SK-N-SH (cell line): ENCODE data around the gene MACROD2. TPM values are rescaled to one million over a fixed set of nuclear protein-coding genes. Genes with fewer than 3 reads are reported as not detected.

Experiments used
- CTCF ChIA-PET: fragments of 300-600, 350-600 bp; formaldehyde crosslinking; extraction: SDS; loops from one replicate; lab custom pipeline; 2021; lab: Yijun Ruan, JAX
- POLR2A ChIA-PET: fragments of 350-600 bp; sonication (Branson Sonifier 250); formaldehyde crosslinking; extraction: SDS; loops from one replicate; lab custom pipeline; 2020; ENCODE audit warnings: antibody characterized with exemption, inconsistent platforms; lab: Yijun Ruan, JAX
- DNase-seq: peaks from one replicate; pipeline ENCODE4 v3.0.0; 2012
- H2AFZ ChIP-seq: fragments of 200-600 bp; sonication (generic); 2 replicates; pipeline ENCODE4 v1.8.1; 2016; ENCODE audit warnings: antibody characterized with exemption, mild to moderate bottlenecking, low read depth
- H3F3A ChIP-seq: fragments of 200-600 bp; sonication (generic); replicated peaks from 2 replicates; pipeline ENCODE3; 2016; ENCODE audit warnings: antibody characterized with exemption, mild to moderate bottlenecking; ENCODE audit not compliant: insufficient read depth
- H3K27ac ChIP-seq, 2 experiments: fragments of 200-500 bp in 1 of 2; fragments of 200-600 bp in 1 of 2; sonication (Bioruptor generic) in 1 of 2; sonication (generic), shearing (Covaris generic) in 1 of 2; 2 replicates each; pipeline versions ENCODE4 v1.5.1 to v1.6.1; 2014 to 2016; ENCODE audit warnings: low read depth in 2 of 2, inconsistent platforms in 1 of 2, low read length in 1 of 2, mild to moderate bottlenecking in 1 of 2, mixed read lengths in 1 of 2
- H3K27me3 ChIP-seq: fragments of 200-600 bp; sonication (generic), shearing (Covaris generic); 2 replicates; pipeline ENCODE4 v1.6.1; 2016; ENCODE audit warnings: mixed run types; ENCODE audit not compliant: insufficient read depth
- H3K36me3 ChIP-seq, 2 experiments: fragments of 200-500 bp in 1 of 2; fragments of 200-600 bp in 1 of 2; sonication (Bioruptor generic) in 1 of 2; sonication (generic) in 1 of 2; replicated peaks in 1 of 2; 2 replicates each; pipeline versions ENCODE3 to v1.5.1; 2014 to 2016; ENCODE audit warnings: low read length in 1 of 2, mild to moderate bottlenecking in 1 of 2; ENCODE audit not compliant: insufficient read depth in 2 of 2, control insufficient read depth in 1 of 2
- H3K4me1 ChIP-seq, 2 experiments: fragments of 200-500 bp in 1 of 2; fragments of 200-600 bp in 1 of 2; sonication (Bioruptor generic) in 1 of 2; sonication (generic), shearing (Covaris generic) in 1 of 2; 2 replicates each; pipeline versions ENCODE4 v1.5.1 to v1.6.1; 2014 to 2016; ENCODE audit warnings: low read depth in 1 of 2, low read length in 1 of 2, mixed run types in 1 of 2; ENCODE audit not compliant: insufficient read depth in 2 of 2, control insufficient read depth in 1 of 2
- H3K4me2 ChIP-seq: fragments of 200-600 bp; sonication (generic), shearing (Covaris generic); 2 replicates; pipeline ENCODE4 v1.6.1; 2017; ENCODE audit warnings: mixed run types
- H3K4me3 ChIP-seq, 2 experiments: fragments of 200-500 bp in 1 of 2; fragments of 200-600 bp in 1 of 2; sonication (Bioruptor generic) in 1 of 2; sonication (generic), shearing (Covaris generic) in 1 of 2; 2 replicates each; pipeline versions ENCODE4 v1.5.1 to v1.8.1; 2014 to 2016; ENCODE audit warnings: low read depth in 2 of 2, inconsistent platforms in 1 of 2, low read length in 1 of 2, mild to moderate bottlenecking in 1 of 2, mixed read lengths in 1 of 2, moderate library complexity in 1 of 2
- H3K79me2 ChIP-seq: fragments of 200-600 bp; sonication (generic); 2 replicates; pipeline ENCODE4 v1.8.1; 2017; ENCODE audit warnings: mild to moderate bottlenecking; ENCODE audit not compliant: insufficient read depth
- H3K9ac ChIP-seq: fragments of 200-600 bp; sonication (generic); 2 replicates; pipeline ENCODE4 v1.6.1; 2017; ENCODE audit warnings: mixed run types
- H3K9me2 ChIP-seq: fragments of 200-600 bp; sonication (generic); 2 replicates; pipeline ENCODE4 v1.6.1; 2017; ENCODE audit warnings: mixed run types
- H3K9me3 ChIP-seq: fragments of 200-600 bp; sonication (generic); 2 replicates; pipeline ENCODE4 v1.6.1; 2017; ENCODE audit warnings: mixed run types, mild to moderate bottlenecking, moderate library complexity
- H4K20me1 ChIP-seq: fragments of 200-600 bp; sonication (generic); 2 replicates; pipeline ENCODE4 v1.6.1; 2017; ENCODE audit warnings: mild to moderate bottlenecking, mixed run types; ENCODE audit not compliant: insufficient read depth
- CHD2 ChIP-seq: fragments of 150-350 bp; IDR thresholded peaks from 2 replicates; pipeline ENCODE4 v1.6.1; 2018; ENCODE audit warnings: low read length; ENCODE audit not compliant: partially characterized antibody
- ELF1 ChIP-seq: IDR thresholded peaks from 2 replicates; pipeline ENCODE4 v1.4.0; 2012
- FOSL2 ChIP-seq: IDR thresholded peaks from 2 replicates; pipeline ENCODE4 v1.4.0; 2012; ENCODE audit warnings: low read depth, mild to moderate bottlenecking, moderate library complexity, borderline replicate concordance
- FOXM1 ChIP-seq: IDR thresholded peaks from 2 replicates; pipeline ENCODE4 v1.4.0; 2012; ENCODE audit warnings: low read depth, mild to moderate bottlenecking
- GABPA ChIP-seq: IDR thresholded peaks from 2 replicates; pipeline ENCODE4 v1.4.0; 2012; ENCODE audit warnings: low read depth, mild to moderate bottlenecking
- JUND ChIP-seq: IDR thresholded peaks from 2 replicates; pipeline ENCODE4 v1.4.0; 2012
- MXI1 ChIP-seq: IDR thresholded peaks from 2 replicates; pipeline ENCODE4 v1.6.1; 2012; ENCODE audit warnings: mild to moderate bottlenecking, low read depth, low read length, improper control_type of control experiment
- NRF1 ChIP-seq: IDR thresholded peaks from 2 replicates; pipeline ENCODE4 v1.6.1; 2012; ENCODE audit warnings: low read depth, mild to moderate bottlenecking, low read length
- RAD21 ChIP-seq: IDR thresholded peaks from 2 replicates; pipeline ENCODE4 v1.6.1; 2012; ENCODE audit warnings: mild to moderate bottlenecking, low read length
- RXRA ChIP-seq: IDR thresholded peaks from 2 replicates; pipeline ENCODE4 v1.4.0; 2012; ENCODE audit warnings: low read depth, mild to moderate bottlenecking, borderline replicate concordance
- SIN3A ChIP-seq: IDR thresholded peaks from 2 replicates; pipeline ENCODE4 v1.6.1; 2012; ENCODE audit warnings: low read depth, mild to moderate bottlenecking, low read length, moderate library complexity, borderline replicate concordance
- SMC3 ChIP-seq: IDR thresholded peaks from 2 replicates; pipeline ENCODE4 v1.6.1; 2012; ENCODE audit warnings: low read depth, low read length, improper control_type of control experiment
- TAF1 ChIP-seq: IDR thresholded peaks from 2 replicates; pipeline ENCODE4 v1.6.1; 2012; ENCODE audit warnings: low read depth, mild to moderate bottlenecking, low read length, moderate library complexity, borderline replicate concordance
- TEAD4 ChIP-seq: IDR thresholded peaks from 2 replicates; pipeline ENCODE4 v1.4.0; 2012; ENCODE audit warnings: mild to moderate bottlenecking, borderline replicate concordance; ENCODE audit not compliant: insufficient read depth
- YY1 ChIP-seq: IDR thresholded peaks from 2 replicates; pipeline ENCODE4 v1.4.0; 2012; ENCODE audit warnings: low read depth, mild to moderate bottlenecking
- polyA plus RNA-seq, 3 experiments: library from polyadenylated mRNA; depleted of rRNA; stranded (reverse); fragments of >200 nt; gene quantifications; 2 replicates each; pipeline ENCODE4 v1.2.3, GENCODE V29; 2012
- TF ChIP-seq, protein P1 (sequence below): fragments of 150-350 bp; IDR thresholded peaks from 2 replicates; pipeline ENCODE4 v1.6.1; 2017; ENCODE audit warnings: antibody characterized with exemption, low read length, low read depth, borderline replicate concordance
- TF ChIP-seq, protein P2 (sequence below): IDR thresholded peaks from 2 replicates; pipeline ENCODE4 v1.4.0; 2012; ENCODE audit warnings: low read depth
- TF ChIP-seq, protein P3 (sequence below): IDR thresholded peaks from 2 replicates; pipeline ENCODE4 v1.4.0; 2012; ENCODE audit warnings: low read depth, borderline replicate concordance
- TF ChIP-seq, protein P4 (sequence below): IDR thresholded peaks from 2 replicates; pipeline ENCODE4 v1.6.1; 2012; ENCODE audit warnings: mild to moderate bottlenecking, low read depth, low read length, moderate library complexity
- TF ChIP-seq, protein P5 (sequence below): fragments of 200-600 bp; sonication (generic); IDR thresholded peaks from 2 replicates; pipeline ENCODE4 v1.6.1; 2017; ENCODE audit warnings: antibody characterized with exemption, mild to moderate bottlenecking, moderate library complexity

MACROD2 gene
- polyA plus RNA-seq, 1 of the 3 experiments (the other 2 are of a cell fraction) = 0.33 TPM

DNA sequence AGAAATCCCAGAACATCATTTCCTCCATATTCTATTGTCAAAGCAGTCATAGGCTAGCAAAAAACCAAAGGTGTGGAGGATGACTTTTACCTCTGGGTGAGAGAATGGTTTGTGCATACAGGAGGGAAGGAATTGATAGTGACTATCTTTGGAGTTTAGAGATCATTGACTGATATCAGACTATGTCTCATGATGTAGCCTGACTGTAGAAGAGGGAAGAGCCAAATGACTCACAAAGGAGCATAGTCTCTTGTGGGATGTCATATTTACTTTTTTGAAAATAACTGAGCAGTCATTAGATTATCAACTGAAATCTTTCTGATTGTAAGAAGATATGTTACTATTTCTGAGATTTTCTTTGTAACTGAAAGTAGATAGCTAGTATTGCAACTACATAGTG, 183.6 kb downstream of the MACROD2 start:
- CTCF ChIA-PET = no interaction called here
- H3K9me2 ChIP-seq = no peaks in the 10 kb centered on the region
- no peak overlapping the region for H3K4me2 ChIP-seq
- no peaks in the 10 kb centered on the region; a peak in 1 of 4 replicates for H3K4me1 ChIP-seq
- no peaks in the 10 kb centered on the region for H3K27me3 ChIP-seq
- TF ChIP-seq YY1 (no peak), NRF1 (no peak), SMC3 (no peak), MXI1 (no peak), TAF1 (no peak), CHD2 (no peak), SIN3A (no peak), GABPA (no peak), ELF1 (no peak), FOXM1 (no peak), JUND (no peak), RXRA (no peak), TEAD4 (no peak), FOSL2 (no peak), RAD21 (no peak)
- TF ChIP-seq, protein P1, sequence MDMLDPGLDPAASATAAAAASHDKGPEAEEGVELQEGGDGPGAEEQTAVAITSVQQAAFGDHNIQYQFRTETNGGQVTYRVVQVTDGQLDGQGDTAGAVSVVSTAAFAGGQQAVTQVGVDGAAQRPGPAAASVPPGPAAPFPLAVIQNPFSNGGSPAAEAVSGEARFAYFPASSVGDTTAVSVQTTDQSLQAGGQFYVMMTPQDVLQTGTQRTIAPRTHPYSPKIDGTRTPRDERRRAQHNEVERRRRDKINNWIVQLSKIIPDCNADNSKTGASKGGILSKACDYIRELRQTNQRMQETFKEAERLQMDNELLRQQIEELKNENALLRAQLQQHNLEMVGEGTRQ = no peak
- TF ChIP-seq, protein P2, sequence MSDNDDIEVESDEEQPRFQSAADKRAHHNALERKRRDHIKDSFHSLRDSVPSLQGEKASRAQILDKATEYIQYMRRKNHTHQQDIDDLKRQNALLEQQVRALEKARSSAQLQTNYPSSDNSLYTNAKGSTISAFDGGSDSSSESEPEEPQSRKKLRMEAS = no peak
- TF ChIP-seq, protein P3, sequence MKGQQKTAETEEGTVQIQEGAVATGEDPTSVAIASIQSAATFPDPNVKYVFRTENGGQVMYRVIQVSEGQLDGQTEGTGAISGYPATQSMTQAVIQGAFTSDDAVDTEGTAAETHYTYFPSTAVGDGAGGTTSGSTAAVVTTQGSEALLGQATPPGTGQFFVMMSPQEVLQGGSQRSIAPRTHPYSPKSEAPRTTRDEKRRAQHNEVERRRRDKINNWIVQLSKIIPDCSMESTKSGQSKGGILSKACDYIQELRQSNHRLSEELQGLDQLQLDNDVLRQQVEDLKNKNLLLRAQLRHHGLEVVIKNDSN = no peak
- TF ChIP-seq, protein P4, sequence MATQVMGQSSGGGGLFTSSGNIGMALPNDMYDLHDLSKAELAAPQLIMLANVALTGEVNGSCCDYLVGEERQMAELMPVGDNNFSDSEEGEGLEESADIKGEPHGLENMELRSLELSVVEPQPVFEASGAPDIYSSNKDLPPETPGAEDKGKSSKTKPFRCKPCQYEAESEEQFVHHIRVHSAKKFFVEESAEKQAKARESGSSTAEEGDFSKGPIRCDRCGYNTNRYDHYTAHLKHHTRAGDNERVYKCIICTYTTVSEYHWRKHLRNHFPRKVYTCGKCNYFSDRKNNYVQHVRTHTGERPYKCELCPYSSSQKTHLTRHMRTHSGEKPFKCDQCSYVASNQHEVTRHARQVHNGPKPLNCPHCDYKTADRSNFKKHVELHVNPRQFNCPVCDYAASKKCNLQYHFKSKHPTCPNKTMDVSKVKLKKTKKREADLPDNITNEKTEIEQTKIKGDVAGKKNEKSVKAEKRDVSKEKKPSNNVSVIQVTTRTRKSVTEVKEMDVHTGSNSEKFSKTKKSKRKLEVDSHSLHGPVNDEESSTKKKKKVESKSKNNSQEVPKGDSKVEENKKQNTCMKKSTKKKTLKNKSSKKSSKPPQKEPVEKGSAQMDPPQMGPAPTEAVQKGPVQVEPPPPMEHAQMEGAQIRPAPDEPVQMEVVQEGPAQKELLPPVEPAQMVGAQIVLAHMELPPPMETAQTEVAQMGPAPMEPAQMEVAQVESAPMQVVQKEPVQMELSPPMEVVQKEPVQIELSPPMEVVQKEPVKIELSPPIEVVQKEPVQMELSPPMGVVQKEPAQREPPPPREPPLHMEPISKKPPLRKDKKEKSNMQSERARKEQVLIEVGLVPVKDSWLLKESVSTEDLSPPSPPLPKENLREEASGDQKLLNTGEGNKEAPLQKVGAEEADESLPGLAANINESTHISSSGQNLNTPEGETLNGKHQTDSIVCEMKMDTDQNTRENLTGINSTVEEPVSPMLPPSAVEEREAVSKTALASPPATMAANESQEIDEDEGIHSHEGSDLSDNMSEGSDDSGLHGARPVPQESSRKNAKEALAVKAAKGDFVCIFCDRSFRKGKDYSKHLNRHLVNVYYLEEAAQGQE = no peak
- TF ChIP-seq, protein P5, sequence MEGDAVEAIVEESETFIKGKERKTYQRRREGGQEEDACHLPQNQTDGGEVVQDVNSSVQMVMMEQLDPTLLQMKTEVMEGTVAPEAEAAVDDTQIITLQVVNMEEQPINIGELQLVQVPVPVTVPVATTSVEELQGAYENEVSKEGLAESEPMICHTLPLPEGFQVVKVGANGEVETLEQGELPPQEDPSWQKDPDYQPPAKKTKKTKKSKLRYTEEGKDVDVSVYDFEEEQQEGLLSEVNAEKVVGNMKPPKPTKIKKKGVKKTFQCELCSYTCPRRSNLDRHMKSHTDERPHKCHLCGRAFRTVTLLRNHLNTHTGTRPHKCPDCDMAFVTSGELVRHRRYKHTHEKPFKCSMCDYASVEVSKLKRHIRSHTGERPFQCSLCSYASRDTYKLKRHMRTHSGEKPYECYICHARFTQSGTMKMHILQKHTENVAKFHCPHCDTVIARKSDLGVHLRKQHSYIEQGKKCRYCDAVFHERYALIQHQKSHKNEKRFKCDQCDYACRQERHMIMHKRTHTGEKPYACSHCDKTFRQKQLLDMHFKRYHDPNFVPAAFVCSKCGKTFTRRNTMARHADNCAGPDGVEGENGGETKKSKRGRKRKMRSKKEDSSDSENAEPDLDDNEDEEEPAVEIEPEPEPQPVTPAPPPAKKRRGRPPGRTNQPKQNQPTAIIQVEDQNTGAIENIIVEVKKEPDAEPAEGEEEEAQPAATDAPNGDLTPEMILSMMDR = no peak
- no peaks in the 10 kb centered on the region for H3F3A ChIP-seq
- DNase-seq = no peak
- POLR2A ChIA-PET = no interaction called here
- H2AFZ ChIP-seq = no peak overlapping the region
- H3K4me3 ChIP-seq = no peak overlapping the region
- H3K9me3 ChIP-seq = no peaks in the 10 kb centered on the region
- no peaks in the 10 kb centered on the region for H3K79me2 ChIP-seq
- H4K20me1 ChIP-seq = no peaks in the 10 kb centered on the region
- no peak overlapping the region for H3K27ac ChIP-seq
- H3K36me3 ChIP-seq = no peaks in the 10 kb centered on the region
- H3K9ac ChIP-seq = no peak overlapping the region
